K562 (cell line): ENCODE data around the gene CFAP410. TPM values are rescaled to one million over a fixed set of nuclear protein-coding genes. Genes with fewer than 3 reads are reported as not detected.
A peak's percentile ranks its signal among the peaks of the same experiment; 100 is the strongest.

Source experiments
- ATF2 ChIP-seq: sonication (generic); formaldehyde crosslinking; IDR thresholded peaks from 2 replicates; pipeline ENCODE4 v1.8.1; 2022; ENCODE audit warnings: missing genetic modification reagents
- BHLHE40 ChIP-seq: IDR thresholded peaks from 2 replicates; pipeline ENCODE4 v1.6.1; 2011; ENCODE audit warnings: low read length, improper control_type of control experiment
- HMG20A ChIP-seq: fragments of 450-650 bp; formaldehyde crosslinking; conservative IDR thresholded peaks from 2 replicates; pipeline ENCODE4 v1.4.0; 2020; ENCODE audit warnings: mild to moderate bottlenecking, mixed read lengths
- HMGXB4 ChIP-seq: sonication (generic); formaldehyde crosslinking; IDR thresholded peaks from 2 replicates; pipeline ENCODE4 v1.8.1; 2023; ENCODE audit warnings: mild to moderate bottlenecking, missing genetic modification reagents
- JUNB ChIP-seq: fragments of 450-650 bp; formaldehyde crosslinking; conservative IDR thresholded peaks from 2 replicates; pipeline ENCODE4 v1.4.0; 2020; ENCODE audit warnings: mild to moderate bottlenecking
- MAX ChIP-seq: sonication (generic); formaldehyde crosslinking; IDR thresholded peaks from 2 replicates; pipeline ENCODE4 v1.9.0; 2022; ENCODE audit warnings: mild to moderate bottlenecking, missing genetic modification reagents
- MBD1 ChIP-seq: fragments of 250-450 bp; sonication (Bioruptor Pico); IDR thresholded peaks from 2 replicates; pipeline ENCODE4 v1.8.0; 2022; ENCODE audit warnings: inconsistent platforms
- NCOA6 ChIP-seq: fragments of 450-650 bp; IDR thresholded peaks from 2 replicates; pipeline ENCODE4 v1.6.1; 2017; ENCODE audit warnings: mild to moderate bottlenecking
- PHF20 ChIP-seq: fragments of 450-650 bp; IDR thresholded peaks from 2 replicates; pipeline ENCODE4 v1.6.1; 2018; ENCODE audit not compliant: partially characterized antibody
- RBM39 ChIP-seq: fragments of 200-400 bp; formaldehyde crosslinking; optimal IDR thresholded peaks from 2 replicates; pipeline ENCODE3; 2018; ENCODE audit warnings: low read depth, low read length
- SMAD4 ChIP-seq: fragments of 250-450 bp; sonication (Bioruptor Pico); conservative IDR thresholded peaks from 2 replicates; pipeline ENCODE4 v1.8.0; 2021; ENCODE audit warnings: inconsistent platforms, mild to moderate bottlenecking, moderate library complexity
- SP1 ChIP-seq: sonication (generic); formaldehyde crosslinking; IDR thresholded peaks from 2 replicates; pipeline ENCODE4 v1.8.1; 2022; ENCODE audit warnings: mild to moderate bottlenecking, missing genetic modification reagents
- U2AF2 ChIP-seq: fragments of 200-400 bp; formaldehyde crosslinking; optimal IDR thresholded peaks from 2 replicates; pipeline ENCODE3; 2017; ENCODE audit warnings: low read depth, mild to moderate bottlenecking, low read length
- USF1 ChIP-seq: sonication (generic); formaldehyde crosslinking; IDR thresholded peaks from 2 replicates; pipeline ENCODE4 v1.9.0; 2022; ENCODE audit warnings: mild to moderate bottlenecking, missing genetic modification reagents
- ZC3H4 ChIP-seq: sonication (generic); formaldehyde crosslinking; IDR thresholded peaks from 2 replicates; pipeline ENCODE4 v1.9.0; 2021; ENCODE audit warnings: missing genetic modification reagents, borderline replicate concordance
- ZNF143 ChIP-seq: sonication (generic); formaldehyde crosslinking; IDR thresholded peaks from 2 replicates; pipeline ENCODE4 v1.9.0; 2022; ENCODE audit warnings: mild to moderate bottlenecking, missing genetic modification reagents
- ZNF263 ChIP-seq: sonication (generic); formaldehyde crosslinking; IDR thresholded peaks from 2 replicates; pipeline ENCODE4 v1.8.0; 2022; ENCODE audit warnings: mild to moderate bottlenecking, missing genetic modification reagents, borderline replicate concordance
- ZNF518B ChIP-seq: fragments of 250-450 bp; sonication (Bioruptor Pico); IDR thresholded peaks from 2 replicates; pipeline ENCODE4 v1.5.0; 2021; ENCODE audit warnings: mild to moderate bottlenecking, moderate library complexity
- ZNF644 ChIP-seq: fragments of 200-800 bp; sonication (Bioruptor generic); IDR thresholded peaks from 2 replicates; pipeline ENCODE4 v1.6.1; 2016; ENCODE audit warnings: low read depth, missing genetic modification characterization, missing compliant biosample characterization
- polyA plus RNA-seq, 8 experiments: library from polyadenylated mRNA; depleted of rRNA in 4 of 8; stranded (reverse) in 5 of 8; unstranded in 3 of 8; fragments of >200 nt; fragmentation: Nextera tagmentation in 2 of 8; fragmentation: Illumina TruSeq in 1 of 8; extraction: Ambion mirVana in 2 of 8; extraction: Trizol in 1 of 8; gene quantifications; 2 replicates each; pipeline versions ENCODE4 v1.2.1 to v1.2.3, GENCODE V29; 2011 to 2014; ENCODE audit warnings: inconsistent platforms in 1 of 8, missing spikeins in 1 of 8
- total RNA-seq, 7 experiments: library from RNA; depleted of rRNA in 6 of 7; stranded (reverse); fragments of >200 nt in 6 of 7; fragmentation: Illumina TruSeq in 2 of 7; extraction: Trizol in 2 of 7; gene quantifications; 2 replicates each; pipeline versions ENCODE4 v1.2.1 to v1.2.3, GENCODE V29; 2011 to 2021; ENCODE audit warnings: low replicate concordance in 1 of 7

Gene CFAP410
- total and polyA plus RNA-seq, 9 of the 15 experiments (the other 6 are each of a cell fraction or from before 2014, with no cell fraction given): 0.07 to 17.3 (median 2.3) TPM

GRCh38 chr21:44331650-44332307 lies 7.4 kb downstream of the CFAP410 start (continued):
- TF ChIP-seq MBD1 (CRISPR knock-in tag) (no peak), BHLHE40 (peak; percentile 74), JUNB (CRISPR knock-in tag) (no peak), ZNF518B (CRISPR knock-in tag) (no peak), HMGXB4 (CRISPR knock-in tag) (no peak), NCOA6 (no peak), USF1 (CRISPR knock-in tag) (peak; percentile 25; the same call in 1 of the 2 replicates), HMG20A (no peak), ZNF263 (CRISPR knock-in tag) (no peak), ZNF644 (no peak), ZC3H4 (CRISPR knock-in tag) (0 out of 2 replicates have a peak, but pooled peaks have one; percentile 51), U2AF2 (no peak), SP1 (CRISPR knock-in tag) (no peak), RBM39 (no peak), SMAD4 (CRISPR knock-in tag) (no peak), ZNF143 (CRISPR knock-in tag) (no peak), PHF20 (no peak), ATF2 (CRISPR knock-in tag) (no peak), MAX (peak; percentile 82)
